ENCODE results near the gene MIGA2.
"Not testable (repeated sequence)": the region's sequence is repeated elsewhere in the genome, so short reads cannot be mapped to it uniquely, and the experiment has no call there.

MIGA2 gene

DNA sequence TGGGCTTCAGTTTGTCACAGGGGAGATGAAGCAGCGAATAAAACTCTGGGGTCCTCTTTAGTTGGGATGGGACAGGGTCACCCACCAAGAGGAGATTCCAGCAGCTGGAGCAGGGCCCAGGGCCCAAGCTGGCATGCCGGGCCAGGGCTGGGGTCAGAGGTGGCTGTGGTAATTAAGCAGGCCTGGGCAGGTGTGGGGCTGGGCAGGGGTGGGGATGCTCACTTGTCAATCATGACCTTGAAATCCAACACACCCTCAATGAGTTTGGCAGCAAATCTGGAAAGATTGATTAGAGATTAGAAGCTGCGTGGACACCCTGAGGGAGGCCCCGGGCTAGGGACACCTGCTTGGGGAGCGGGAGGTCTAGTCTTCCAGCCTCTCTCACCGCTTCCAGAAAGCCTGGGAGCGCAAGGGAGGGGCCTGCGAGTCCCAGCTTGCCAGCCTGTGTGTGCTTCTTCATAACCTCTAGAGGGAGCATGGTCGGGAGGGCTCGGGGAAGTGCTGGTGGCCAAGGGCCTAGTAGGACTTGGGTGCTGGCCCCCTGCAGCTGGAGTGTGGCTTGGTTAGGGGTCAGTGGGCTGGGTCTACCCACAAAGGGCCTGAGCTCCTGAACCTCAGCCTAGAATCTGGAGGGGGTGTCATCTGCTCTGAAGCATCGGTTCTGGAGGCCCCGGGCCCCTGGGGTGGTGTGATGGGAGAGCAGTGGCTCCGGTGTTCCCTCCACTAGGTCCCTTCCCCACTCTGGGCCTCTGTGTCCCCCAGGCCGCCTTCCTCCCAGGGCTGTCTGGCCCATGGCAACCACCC lies 66.6 kb downstream of the MIGA2 start:
- peak; percentile 19 for DNase-seq

DNA sequence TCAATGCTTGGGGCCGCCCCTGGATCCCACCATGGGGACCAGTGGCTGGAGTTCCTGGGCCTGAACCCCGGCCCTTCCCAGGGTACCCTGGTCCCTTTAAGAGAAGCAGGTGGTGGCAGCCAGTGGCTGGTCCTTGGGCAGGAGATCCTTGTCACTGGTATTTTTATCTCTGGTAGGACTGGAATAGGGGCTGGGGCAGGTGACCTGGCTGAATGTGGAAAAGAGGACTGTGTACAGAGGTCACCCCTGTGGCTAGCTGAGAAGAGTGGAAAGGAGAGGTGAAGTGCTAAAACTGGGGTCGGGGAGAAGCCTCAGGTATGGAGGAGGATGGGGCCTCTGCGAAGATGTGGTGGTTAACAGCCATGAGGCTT lies 67.2 kb downstream of the MIGA2 start:
- DNase-seq, result no peak

DNA sequence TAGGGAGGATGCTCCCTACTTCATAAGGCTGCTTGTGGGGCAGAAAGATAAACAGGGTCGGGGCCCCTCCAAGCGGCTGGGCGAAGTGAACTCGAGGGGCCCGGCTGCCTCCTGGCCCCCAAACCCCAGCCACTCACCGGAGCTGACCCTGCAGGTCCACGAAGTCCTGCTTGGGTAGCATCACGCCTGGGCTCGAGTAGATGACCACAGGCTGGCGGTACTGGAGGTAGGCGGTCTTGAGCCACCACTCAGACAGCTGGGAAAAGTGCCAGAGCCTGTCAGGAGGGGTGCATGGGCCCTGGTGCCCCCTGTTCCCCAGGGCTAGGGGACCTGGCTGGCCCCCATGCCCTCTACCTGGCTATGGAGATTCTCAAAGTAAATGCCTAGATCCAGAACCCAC lies 67.6 kb downstream of the MIGA2 start:
- DNase-seq, result no peak

DNA sequence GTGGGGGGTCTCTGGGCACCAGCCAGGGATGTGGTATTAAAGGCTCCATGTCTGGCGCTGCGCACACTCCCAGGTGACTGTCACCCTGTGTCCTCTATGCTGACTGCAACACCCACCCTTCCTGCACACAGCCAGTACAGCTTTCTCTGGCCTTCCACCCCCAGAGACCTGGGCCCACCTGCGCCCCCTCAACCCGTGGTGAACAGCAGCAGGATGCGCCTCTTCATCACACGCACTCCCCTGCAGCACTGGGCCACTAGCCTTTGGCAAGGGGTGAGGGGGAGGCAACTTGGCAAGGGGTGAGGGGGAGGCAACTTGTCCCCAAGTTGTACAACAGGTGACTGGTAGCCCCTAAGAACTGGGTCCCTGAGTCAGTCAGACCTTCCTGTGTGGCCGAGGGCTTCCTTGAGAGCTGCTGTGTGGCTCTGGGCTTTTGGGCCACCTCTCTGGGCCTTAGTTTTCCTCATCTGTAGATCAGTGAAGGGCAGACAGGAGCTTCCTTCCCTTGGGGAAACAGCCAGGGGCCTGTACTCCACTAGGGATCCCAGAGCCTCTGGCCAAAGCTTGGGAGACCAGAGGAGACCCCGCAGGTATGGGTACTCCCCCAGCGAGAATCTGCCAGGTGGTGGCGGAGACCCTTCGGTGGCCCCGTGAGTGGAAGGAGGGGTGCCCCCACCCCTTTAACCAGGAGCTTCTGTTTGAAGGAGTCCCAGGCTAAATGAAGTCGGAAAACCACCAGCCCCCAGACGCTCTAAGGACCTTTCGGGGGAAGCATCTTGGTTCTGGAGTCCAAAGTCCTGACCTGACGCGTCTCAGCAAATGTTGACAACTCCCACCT lies 69.7 kb downstream of the MIGA2 start:
- no peak for DNase-seq

DNA sequence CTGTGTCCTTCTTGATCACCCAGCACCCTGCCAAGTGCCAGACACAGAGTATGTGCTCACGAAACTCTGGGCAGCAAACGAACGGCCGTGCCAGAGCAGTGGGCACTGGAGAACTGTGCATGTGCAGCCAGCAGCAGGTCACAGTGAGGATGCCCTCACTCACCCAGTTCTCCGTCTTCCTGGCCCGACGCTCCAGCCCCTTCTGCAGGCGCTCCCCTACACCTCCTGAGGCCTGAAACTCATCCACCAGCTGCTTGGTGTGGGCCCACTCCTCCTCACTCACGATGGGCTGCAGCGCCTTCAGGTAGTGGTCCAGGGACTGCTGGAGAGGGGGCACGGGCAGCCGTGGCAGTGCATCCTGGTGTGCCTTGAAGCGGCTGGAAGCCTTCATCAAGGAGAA lies 71.2 kb downstream of the MIGA2 start:
- DNase-seq, result no peak

DNA sequence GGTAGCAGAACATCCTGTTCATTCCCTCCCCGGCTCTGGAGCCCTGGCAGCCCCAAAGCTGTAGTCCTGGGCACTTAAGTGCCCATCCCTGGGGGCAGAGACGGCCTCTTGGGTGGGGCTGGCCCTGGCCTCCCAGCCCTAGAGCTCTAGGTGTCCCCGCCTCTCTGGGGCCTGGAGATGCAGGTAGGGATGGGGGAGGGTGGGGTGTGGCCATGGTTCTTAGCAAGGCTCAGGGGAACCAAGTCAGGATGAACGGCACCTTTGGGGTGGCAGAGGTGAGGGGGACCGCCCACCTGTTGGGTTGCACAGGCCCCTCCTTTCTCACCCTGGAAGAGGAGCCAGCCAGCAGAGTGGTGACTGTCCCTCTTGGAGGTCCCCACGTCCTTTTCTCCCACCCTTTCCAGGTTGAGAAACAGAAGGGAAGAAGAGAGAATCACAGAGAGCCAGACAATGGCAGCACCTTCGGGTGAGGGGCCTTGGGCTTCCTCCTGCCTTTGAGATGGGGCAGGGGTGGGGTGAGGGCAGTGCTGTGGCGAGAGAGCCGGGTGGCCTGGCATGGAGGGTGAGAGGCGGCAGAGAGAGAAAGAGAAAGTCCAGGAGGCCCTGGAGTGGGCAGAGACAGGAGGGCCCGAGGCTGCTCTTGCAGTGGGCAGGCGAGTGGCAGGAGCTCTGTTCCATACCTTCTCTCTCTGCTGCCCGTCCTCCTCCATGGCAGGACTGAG lies 71.8 kb downstream of the MIGA2 start:
- no peak for DNase-seq

DNA sequence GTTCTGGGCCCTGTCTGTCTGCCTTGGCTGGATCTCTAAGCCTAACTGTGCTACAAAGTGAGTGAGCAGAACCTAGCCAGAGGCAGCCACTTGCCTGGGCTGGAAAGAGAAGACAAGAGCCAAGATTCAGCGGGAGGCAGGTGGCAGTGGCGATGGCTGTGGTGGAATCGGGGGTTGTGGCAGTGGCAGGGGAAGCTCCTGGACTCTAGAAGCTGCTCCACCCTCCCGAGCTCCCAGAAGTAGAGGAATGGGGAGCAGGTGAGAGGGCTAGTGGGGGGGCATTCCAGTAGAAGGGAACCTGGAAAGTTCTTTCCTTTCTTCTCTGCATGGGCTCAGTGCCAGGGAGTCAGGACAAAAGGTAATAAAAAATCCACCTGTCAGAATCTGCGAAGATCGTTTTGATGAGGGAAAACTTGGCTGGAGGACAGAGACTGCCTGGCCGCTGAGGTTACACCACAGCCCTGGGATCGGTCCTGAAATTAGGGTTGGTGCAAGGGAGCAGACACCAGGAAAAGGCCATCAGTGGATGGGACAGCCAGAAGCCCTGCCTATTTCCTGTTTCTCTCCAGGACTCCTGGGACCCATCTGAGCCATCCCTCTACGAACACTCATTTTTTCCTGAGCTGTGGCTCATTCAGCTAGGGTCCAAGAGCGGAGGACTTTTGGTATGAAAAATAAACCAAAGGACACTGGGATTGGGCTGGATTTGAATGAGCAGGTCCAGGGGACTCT lies 72.5 kb downstream of the MIGA2 start:
- no peak for DNase-seq

DNA sequence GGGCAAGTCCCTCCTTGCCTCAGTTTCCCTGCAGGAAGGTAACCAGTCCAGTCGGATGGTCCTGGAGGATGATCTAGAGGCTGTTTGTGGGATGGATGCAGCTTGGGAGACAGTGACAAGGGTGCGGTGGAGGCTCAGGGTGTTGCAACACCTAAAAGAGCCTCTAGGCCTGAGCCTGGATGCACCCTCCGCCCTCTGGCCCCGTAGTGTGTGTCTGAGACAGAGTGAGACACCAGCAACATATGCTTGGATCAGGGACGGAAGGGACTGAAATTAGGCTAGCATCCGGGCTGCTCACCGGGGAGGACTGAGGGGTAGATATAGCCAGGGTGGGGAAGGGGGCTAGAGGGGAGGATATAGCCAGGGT lies 73.1 kb downstream of the MIGA2 start:
- DNase-seq, result no peak

DNA sequence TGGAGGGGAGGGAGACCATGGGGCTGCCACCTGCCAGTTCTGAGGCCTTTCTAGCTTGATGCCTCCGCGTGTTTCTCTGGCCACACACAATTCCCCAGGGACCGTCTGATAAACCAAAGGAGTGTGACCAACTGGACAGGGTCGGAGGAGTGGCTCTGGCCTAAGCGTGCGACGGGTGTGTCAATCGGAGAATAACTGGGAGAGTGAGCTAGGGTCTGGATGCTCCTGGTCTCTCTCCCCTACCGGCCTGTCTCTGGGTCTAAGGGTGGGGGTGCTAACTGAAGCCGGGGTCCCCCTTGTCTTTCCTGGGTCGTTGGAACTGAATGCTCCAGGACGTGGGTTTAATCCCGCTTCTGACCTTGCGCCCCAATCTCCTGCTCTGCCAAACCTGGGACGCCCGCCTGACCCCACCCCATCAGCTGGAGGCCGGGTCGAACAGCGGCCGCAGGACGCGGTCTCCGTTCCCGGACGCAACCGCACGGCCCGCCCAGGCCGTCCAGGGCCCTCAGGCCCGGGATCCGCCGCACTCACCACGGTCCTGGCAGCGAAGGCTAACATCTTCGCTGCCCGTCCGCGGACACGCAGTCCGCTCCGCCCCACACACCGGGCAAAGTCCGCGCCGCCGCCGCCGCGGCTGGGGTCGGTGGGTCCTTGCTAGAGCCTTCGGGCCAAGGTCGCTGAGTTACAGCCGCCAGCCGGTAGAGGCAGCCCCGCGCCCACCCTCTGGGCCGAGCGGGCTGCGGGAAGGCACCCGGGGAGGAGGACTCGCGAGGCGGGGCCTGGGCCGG lies 73.7 kb downstream of the MIGA2 start:
- DNase-seq, result no peak

DNA sequence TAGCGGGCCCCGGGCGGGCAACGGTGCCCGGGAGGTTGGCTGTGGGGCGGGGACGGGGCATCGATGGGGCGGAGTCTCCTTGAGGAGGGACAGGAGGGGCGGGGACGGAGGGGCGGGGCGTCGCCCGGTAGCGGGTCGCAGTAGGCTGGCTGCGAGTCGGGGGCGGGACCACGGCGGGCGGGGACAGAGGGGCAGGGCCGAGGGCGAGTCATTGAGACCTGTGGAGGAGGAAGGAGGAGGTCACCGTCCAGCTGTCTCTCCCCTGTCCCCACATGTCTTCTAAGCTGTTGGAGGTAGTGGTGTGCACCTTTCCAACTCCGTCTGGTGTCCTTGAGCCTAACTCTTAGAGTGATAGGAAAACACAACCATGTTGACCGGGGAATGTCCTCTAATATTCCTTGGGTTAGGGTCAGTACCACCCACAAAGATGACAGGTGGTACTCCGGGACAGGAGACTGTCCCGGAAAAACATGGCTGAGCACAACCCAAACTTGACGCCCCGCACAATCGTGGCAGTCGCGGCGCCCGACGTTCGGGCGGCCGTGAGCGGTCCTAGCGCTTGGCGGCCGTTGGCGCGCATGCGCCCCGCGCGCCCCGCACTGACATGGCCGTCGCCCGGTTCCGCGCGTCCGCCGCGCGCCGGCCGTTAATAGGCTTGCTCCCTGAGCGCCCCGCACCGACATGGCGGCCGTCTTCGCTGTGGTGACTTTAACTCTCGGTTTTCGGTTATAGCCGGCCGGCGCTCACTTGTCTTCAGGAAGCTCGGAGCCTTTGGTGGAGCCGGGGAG lies 74.5 kb downstream of the MIGA2 start, which contains the start of the genes CRAT and PTPA:
Gene CRAT, minus strand, starts transcription at position 54 of the 788 bp plus-strand sequence. CDS start 284 bp downstream, outside the sequence.
Gene PTPA, plus strand, starts transcription at position 676 of the 788 bp plus-strand sequence. CDS start 186 bp downstream, outside the sequence.
- DNase-seq, result peak; percentile 97

DNA sequence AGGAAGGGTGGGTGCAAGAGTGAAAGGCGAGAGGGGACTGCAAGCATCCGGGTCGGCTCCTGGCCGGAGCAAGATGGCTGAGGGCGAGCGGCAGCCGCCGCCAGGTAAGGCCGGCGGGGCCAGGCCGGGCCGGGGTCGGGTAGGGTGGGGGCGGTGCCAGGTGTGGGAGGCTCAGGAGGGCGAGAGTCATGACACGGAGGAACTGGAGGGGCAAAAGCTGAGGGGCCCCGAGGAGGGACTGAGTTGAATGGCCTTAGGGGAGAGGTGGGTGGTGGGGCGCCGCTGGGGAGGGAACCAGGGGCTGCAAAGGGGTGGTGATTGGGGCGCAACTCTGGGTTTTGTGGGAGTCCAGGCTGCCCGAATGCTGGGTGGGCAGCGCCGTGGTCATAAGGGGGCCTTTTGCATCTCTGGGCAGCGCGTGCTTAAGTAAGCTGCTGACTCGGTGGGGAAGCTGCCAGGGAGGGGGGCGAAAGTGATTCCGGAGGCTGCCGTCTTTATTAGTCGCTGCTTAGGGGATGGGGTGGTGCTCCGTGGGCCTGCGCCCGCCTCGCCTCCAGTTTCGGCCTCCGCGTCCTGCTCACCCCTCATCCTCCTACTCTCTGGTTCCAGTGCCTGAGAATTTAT lies 75.2 kb downstream of the MIGA2 start:
- DNase-seq, result peak; percentile 26

DNA sequence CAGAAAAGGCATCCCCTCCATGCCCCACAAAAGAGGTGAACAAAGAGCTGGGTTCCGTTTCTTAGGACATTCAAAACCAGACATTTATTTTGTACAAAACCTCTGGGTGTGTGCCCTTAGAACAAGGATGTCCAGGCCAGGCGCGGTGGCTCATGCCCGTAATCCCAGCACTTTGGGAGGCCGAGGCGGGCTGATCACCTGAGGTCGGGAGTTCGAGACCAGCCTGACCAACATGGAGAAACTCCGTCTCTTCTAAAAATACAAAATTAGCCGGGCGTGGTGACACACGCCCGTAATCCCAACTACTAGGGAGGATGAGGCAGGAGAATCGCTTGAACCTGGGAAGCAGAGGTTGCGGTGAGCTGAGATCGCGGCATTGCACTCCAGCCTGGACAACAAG lies 76.1 kb downstream of the MIGA2 start:
- not testable (repeated sequence) for DNase-seq

DNA sequence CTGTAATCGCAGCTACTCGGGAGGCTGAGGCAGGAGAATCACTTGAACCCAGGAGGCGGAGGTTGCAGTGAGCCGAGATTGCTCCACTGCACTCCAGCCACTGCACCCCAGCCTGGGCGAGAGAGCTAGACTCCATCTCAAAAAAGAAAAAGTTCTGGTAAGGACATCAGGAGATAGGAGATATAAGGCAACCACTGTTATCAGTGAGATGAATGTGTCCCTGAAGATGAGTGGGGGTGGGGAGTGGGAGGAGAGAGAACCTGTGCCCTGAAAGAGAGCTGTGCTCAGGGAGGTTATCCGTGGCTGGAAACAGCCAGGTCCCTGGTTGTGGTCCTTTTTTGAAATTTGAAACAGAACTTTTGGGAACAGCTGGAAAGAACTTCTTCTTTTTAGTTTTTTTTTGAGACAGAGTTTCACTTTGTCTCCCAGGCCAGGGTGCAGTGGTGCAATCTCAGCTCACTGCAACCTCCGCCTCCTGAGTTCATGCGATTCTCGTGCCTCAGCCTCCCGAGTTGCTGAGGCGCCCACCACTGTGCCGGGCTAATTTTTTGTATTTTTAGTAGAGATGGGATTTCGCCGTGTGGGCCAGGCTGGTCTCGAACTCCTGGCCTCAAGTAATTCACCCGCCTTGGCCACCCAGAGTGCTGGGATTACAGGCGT lies 77.3 kb downstream of the MIGA2 start:
- no peak for DNase-seq

DNA sequence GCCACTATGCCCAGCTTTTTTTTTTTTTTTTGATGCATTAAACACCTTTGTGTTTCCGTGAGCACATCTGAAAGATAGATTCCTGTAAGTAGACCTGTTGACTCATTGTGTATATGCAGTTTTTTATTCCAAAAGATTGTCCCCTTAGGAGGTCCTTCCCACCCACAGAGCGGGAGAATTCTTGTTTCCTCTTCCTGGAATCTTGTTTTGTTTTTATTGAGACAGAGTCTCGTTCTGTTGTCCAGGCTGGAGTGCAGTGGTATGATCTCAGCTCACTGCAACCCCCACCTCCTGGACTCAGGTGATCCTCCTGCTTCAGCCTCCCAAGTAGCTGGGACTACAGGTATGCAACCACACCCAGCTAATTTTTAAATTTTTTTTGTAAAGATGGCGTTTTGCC lies 82.4 kb downstream of the MIGA2 start:
- DNase-seq, result no peak

DNA sequence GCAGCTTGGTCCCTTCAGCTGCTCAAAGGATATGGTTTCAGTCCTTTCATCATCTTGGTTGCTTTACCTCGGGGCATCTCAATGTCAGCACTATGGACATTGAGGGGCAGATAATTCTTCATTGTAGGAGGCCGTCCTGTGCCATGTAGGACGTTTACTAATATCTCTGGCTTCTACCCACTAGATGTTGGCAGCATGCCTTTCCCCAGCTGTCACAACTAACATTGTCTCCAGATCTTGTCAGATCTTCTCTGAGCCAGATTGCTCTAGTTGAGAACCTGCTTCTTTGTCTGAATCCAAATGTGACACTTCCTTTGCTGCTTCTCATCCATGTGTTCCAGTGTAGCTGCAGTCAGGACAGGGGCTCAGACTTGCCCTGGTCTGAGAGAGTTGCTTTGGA lies 85.1 kb downstream of the MIGA2 start:
- DNase-seq, result no peak

Measured in activated CD4-positive, alpha-beta T cell treated with anti-CD3 and anti-CD28 coated beads, Interleukin-2, amount 50 U/mL, for 16 hours (primary cell).